Measurements from ENCODE around the gene RALY. TPM values are rescaled to one million over a fixed set of nuclear protein-coding genes. Genes with fewer than 3 reads are reported as not detected.

RALY gene
- polyA plus RNA-seq, 1 donor from 2014 or later: 221 TPM

- Histone ChIP-seq H4K20me1 (ENCODE audit: insufficient read depth) (no peaks in the 10 kb centered on the region), H3K9ac (ENCODE audit: low read length) (no peak overlapping the region)
These were observed 68.0 kb downstream of the RALY start for GRCh38 chr20:34061695-34062094.

GRCh38 chr20:34062570-34063482, 69.1 kb downstream of the RALY start:
- no peak overlapping the region for H3K27ac ChIP-seq (ENCODE audit: low read length)
- no peak overlapping the region for H2AFZ ChIP-seq (ENCODE audit: low read depth, low read length)
- H3K79me2 ChIP-seq (replicated peaks; ENCODE audit: insufficient read depth, low read length): no peaks in the 10 kb centered on the region
- no peaks in the 10 kb centered on the region for H3K9me2 ChIP-seq (ENCODE audit: insufficient read depth, low read length)
- H3K9me3 ChIP-seq (ENCODE audit: low read length): no peaks in the 10 kb centered on the region
- no peak overlapping the region for H3K4me3 ChIP-seq (ENCODE audit: low read length)
- H3K27me3 ChIP-seq (ENCODE audit: insufficient read depth, low read depth, low read length): no peaks in the 10 kb centered on the region
- no peak for TF ChIP-seq EP300 (conservative IDR thresholded peaks at IDR 0.05; ENCODE audit: poor library complexity, severe bottlenecking)
- TF ChIP-seq CTCF (IDR thresholded peaks at IDR 0.05; ENCODE audit: poor library complexity, severe bottlenecking): no peak
- TF ChIP-seq TAF1 (IDR thresholded peaks at IDR 0.05; ENCODE audit: low read depth): no peak
- TF ChIP-seq SMC3 (conservative IDR thresholded peaks at IDR 0.05; ENCODE audit: poor library complexity): no peak
- no peak for TF ChIP-seq RAD21 (conservative IDR thresholded peaks at IDR 0.05)
- no peak for TF ChIP-seq REST (IDR thresholded peaks at IDR 0.05; ENCODE audit: borderline replicate concordance)
- TF ChIP-seq POLR2AphosphoS5 (IDR thresholded peaks at IDR 0.05): no peak
- no peak overlapping the region for H3K9ac ChIP-seq (ENCODE audit: low read length)
- H3K4me2 ChIP-seq (ENCODE audit: low read length): no peak overlapping the region
- no peaks in the 10 kb centered on the region for H3K36me3 ChIP-seq (ENCODE audit: insufficient read depth, low read length)
- no peaks in the 10 kb centered on the region for H4K20me1 ChIP-seq (ENCODE audit: insufficient read depth)
- H3F3A ChIP-seq (ENCODE audit: insufficient read depth, low read length, poor library complexity, severe bottlenecking): no peaks in the 10 kb centered on the region

More at GRCh38 chr20:34061695-34062094, 68.0 kb downstream of the RALY start:
- no peak overlapping the region for H3K27ac ChIP-seq (ENCODE audit: low read length)
- no peaks in the 10 kb centered on the region for H3F3A ChIP-seq (ENCODE audit: insufficient read depth, low read length, poor library complexity, severe bottlenecking)
- H3K4me3 ChIP-seq (ENCODE audit: low read length): no peak overlapping the region
- H2AFZ ChIP-seq (ENCODE audit: low read depth, low read length): no peak overlapping the region
- H3K27me3 ChIP-seq (ENCODE audit: insufficient read depth, low read depth, low read length): no peaks in the 10 kb centered on the region
- H3K4me2 ChIP-seq (ENCODE audit: low read length): no peak overlapping the region
- no peaks in the 10 kb centered on the region for H3K9me2 ChIP-seq (ENCODE audit: insufficient read depth, low read length)
- H3K9me3 ChIP-seq (ENCODE audit: low read length): no peaks in the 10 kb centered on the region
- TF ChIP-seq TAF1 (IDR thresholded peaks at IDR 0.05; ENCODE audit: low read depth): no peak
- TF ChIP-seq SMC3 (conservative IDR thresholded peaks at IDR 0.05; ENCODE audit: poor library complexity): no peak
- H3K79me2 ChIP-seq (replicated peaks; ENCODE audit: insufficient read depth, low read length): no peaks in the 10 kb centered on the region
- no peaks in the 10 kb centered on the region for H3K36me3 ChIP-seq (ENCODE audit: insufficient read depth, low read length)

- no peaks in the 10 kb centered on the region for H3K36me3 ChIP-seq (ENCODE audit: insufficient read depth, low read length)
- H3K9me3 ChIP-seq (ENCODE audit: low read length): no peaks in the 10 kb centered on the region
- H2AFZ ChIP-seq (ENCODE audit: low read depth, low read length): no peak overlapping the region
- H3K27me3 ChIP-seq (ENCODE audit: insufficient read depth, low read depth, low read length): no peaks in the 10 kb centered on the region
- no peak for TF ChIP-seq CTCF (IDR thresholded peaks at IDR 0.05; ENCODE audit: poor library complexity, severe bottlenecking)
- no peak for TF ChIP-seq EZH2 (IDR thresholded peaks at IDR 0.05; ENCODE audit: borderline replicate concordance, insufficient read depth, low read length, poor library complexity, severe bottlenecking)
- no peak for TF ChIP-seq RAD21 (conservative IDR thresholded peaks at IDR 0.05)
- H3F3A ChIP-seq (ENCODE audit: insufficient read depth, low read length, poor library complexity, severe bottlenecking): no peaks in the 10 kb centered on the region
- H3K4me3 ChIP-seq (ENCODE audit: low read length): no peak overlapping the region
- H3K9ac ChIP-seq (ENCODE audit: low read length): no peak overlapping the region
- H4K20me1 ChIP-seq (ENCODE audit: insufficient read depth): no peaks in the 10 kb centered on the region
- H3K4me2 ChIP-seq (ENCODE audit: low read length): no peak overlapping the region
- no peaks in the 10 kb centered on the region for H3K9me2 ChIP-seq (ENCODE audit: insufficient read depth, low read length)
- no peak overlapping the region for H3K27ac ChIP-seq (ENCODE audit: low read length)
- H3K79me2 ChIP-seq (replicated peaks; ENCODE audit: insufficient read depth, low read length): no peaks in the 10 kb centered on the region
These were observed 70.6 kb downstream of the RALY start for GRCh38 chr20:34064286-34064685.
